Measurements from ENCODE around the gene ZBTB45.

GRCh38 chr19:58516246-58516836, 3.3 kb downstream of the ZBTB45 start:
- TF ChIP-seq CTCF (IDR thresholded peaks at IDR 0.05; ENCODE audit: poor library complexity, severe bottlenecking) = no peak
- no peak for TF ChIP-seq POLR2AphosphoS5 (IDR thresholded peaks at IDR 0.05)
- TF ChIP-seq RAD21 (conservative IDR thresholded peaks at IDR 0.05) = no peak
- TF ChIP-seq EZH2 (IDR thresholded peaks at IDR 0.05; ENCODE audit: borderline replicate concordance, insufficient read depth, low read length, poor library complexity, severe bottlenecking) = no peak
- TF ChIP-seq SMC3 (conservative IDR thresholded peaks at IDR 0.05; ENCODE audit: poor library complexity) = no peak
- TF ChIP-seq EP300 (conservative IDR thresholded peaks at IDR 0.05; ENCODE audit: poor library complexity, severe bottlenecking) = no peak
- no peak for TF ChIP-seq REST (IDR thresholded peaks at IDR 0.05; ENCODE audit: borderline replicate concordance)
- TF ChIP-seq TAF1 (IDR thresholded peaks at IDR 0.05; ENCODE audit: low read depth) = no peak

All from neural cell (in vitro differentiated cells).